Right lung (tissue), 5 donors: ENCODE measurements around the gene MACROD1. TPM values are rescaled to one million over a fixed set of nuclear protein-coding genes. Genes with fewer than 3 reads are reported as not detected.
A peak's percentile ranks its signal among the peaks of the same experiment; 100 is the strongest.

Experiments
- DNase-seq, 2 donors: peaks; one replicate each; pipeline ENCODE4 v3.0.0-alpha.2; 2013
- polyA plus RNA-seq, 5 donors: library from polyadenylated mRNA; unstranded; fragments of 120-200 nt; gene quantifications; one replicate each; pipeline versions ENCODE4 v1.2.1 to v1.2.3, GENCODE V29; 2013; ENCODE audit warnings: inconsistent platforms in 1 of 5, low replicate concordance in 1 of 5; ENCODE audit not compliant: insufficient read length in 5 of 5, insufficient read depth in 1 of 5

The MACROD1 gene
- polyA plus RNA-seq, 5 donors = 16.4 to 26.7 (median 24.3) TPM

GRCh38 chr11:64037027-64037634 lies 128.8 kb downstream of the MACROD1 start:
- no peak for DNase-seq

- peak; percentile 38 to 41 for DNase-seq
Measured at GRCh38 chr11:64036087-64037026, 129.6 kb downstream of the MACROD1 start.

GRCh38 chr11:64035576-64035975 lies 130.3 kb downstream of the MACROD1 start, which contains the start of gene FLRT1:
FLRT1 (plus strand) TSS chr11:64035931; CDS start chr11:64116268, 80,337 bp downstream.
- no peak for DNase-seq

GRCh38 chr11:64035081-64035524 lies 130.8 kb downstream of the MACROD1 start:
- no peak for DNase-seq

- DNase-seq = no peak
Measured at GRCh38 chr11:64034411-64034811, 131.5 kb downstream of the MACROD1 start.

GRCh38 chr11:64032050-64032449 lies 133.9 kb downstream of the MACROD1 start:
- DNase-seq = no peak

GRCh38 chr11:64031001-64031400 lies 134.9 kb downstream of the MACROD1 start:
- no peak for DNase-seq

GRCh38 chr11:64029773-64030172 lies 136.1 kb downstream of the MACROD1 start:
- no peak for DNase-seq

GRCh38 chr11:64028398-64029115 lies 137.4 kb downstream of the MACROD1 start:
- peak; percentile 53 to 60 for DNase-seq

- DNase-seq = no peak
Measured at GRCh38 chr11:64027651-64028397, 138.1 kb downstream of the MACROD1 start.

- no peak for DNase-seq
Measured at GRCh38 chr11:64026575-64027205, 139.2 kb downstream of the MACROD1 start.

- DNase-seq = no peak
Measured at GRCh38 chr11:64025205-64025604, 140.7 kb downstream of the MACROD1 start.

GRCh38 chr11:64023712-64024710 lies 141.9 kb downstream of the MACROD1 start:
- DNase-seq = no peak

GRCh38 chr11:64022125-64022784 lies 143.7 kb downstream of the MACROD1 start:
- DNase-seq = no peak

GRCh38 chr11:64021757-64022093 lies 144.2 kb downstream of the MACROD1 start:
- DNase-seq = no peak

GRCh38 chr11:64020976-64021756 lies 144.7 kb downstream of the MACROD1 start:
- no peak for DNase-seq

- DNase-seq = no peak
Measured at GRCh38 chr11:64019106-64020037, 146.5 kb downstream of the MACROD1 start.
